ENCODE results near the gene MYL12B. TPM values are rescaled to one million over a fixed set of nuclear protein-coding genes. Genes with fewer than 3 reads are reported as not detected.

MYL12B gene
- total RNA-seq, 1 donor from 2014 or later: 230 TPM

GRCh38 chr18:3256693-3257626 is 5.0 kb upstream of the MYL12B start:
- H3K9me3 Mint-ChIP-seq (ENCODE audit: unreplicated experiment): no peaks in the 10 kb centered on the region
- peaks cover 56% of the 10 kb centered on the region for H3K36me3 Mint-ChIP-seq (ENCODE audit: unreplicated experiment)
- H3K27ac Mint-ChIP-seq (ENCODE audit: unreplicated experiment): peak overlapping the region; percentile 67
- H3K27me3 Mint-ChIP-seq (ENCODE audit: unreplicated experiment): no peaks in the 10 kb centered on the region
- H3K4me3 Mint-ChIP-seq (ENCODE audit: unreplicated experiment): no peak overlapping the region
- no peak for DNase-seq (ENCODE audit: extremely low spot score, unreplicated experiment)
- H3K4me1 Mint-ChIP-seq (ENCODE audit: unreplicated experiment): peaks cover 67% of the 10 kb centered on the region
- no peak for TF ChIP-seq CTCF (IDR thresholded peaks at IDR 0.05)

DNA sequence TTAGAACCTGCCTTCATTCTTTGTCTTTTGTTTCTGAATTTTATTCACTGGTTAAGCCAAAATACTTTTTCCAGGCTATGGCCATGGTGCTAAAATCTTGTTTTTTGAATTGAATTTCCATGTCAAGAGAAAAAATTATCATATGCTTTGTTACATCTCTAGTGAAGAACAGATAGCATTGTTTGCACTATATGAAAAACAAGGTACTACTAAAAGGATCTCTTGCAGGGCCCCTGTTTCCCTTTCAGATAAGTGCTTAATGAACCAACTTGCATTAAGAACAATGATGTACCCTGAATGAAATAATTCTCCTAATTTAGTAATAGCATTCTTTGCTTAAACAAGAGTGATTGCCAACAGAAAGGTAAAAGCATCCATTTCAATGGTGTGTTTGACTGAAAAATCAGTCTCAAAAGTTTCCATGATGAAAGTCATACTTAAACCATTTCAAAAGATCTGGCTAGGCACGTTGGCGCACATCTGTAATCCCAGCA is 4.3 kb upstream of the MYL12B start:
- H3K27ac Mint-ChIP-seq (ENCODE audit: unreplicated experiment): peak overlapping the region; percentile 67
- peaks cover 53% of the 10 kb centered on the region for H3K36me3 Mint-ChIP-seq (ENCODE audit: unreplicated experiment)
- H3K27me3 Mint-ChIP-seq (ENCODE audit: unreplicated experiment): no peaks in the 10 kb centered on the region
- DNase-seq (ENCODE audit: extremely low spot score, unreplicated experiment): no peak
- H3K4me1 Mint-ChIP-seq (ENCODE audit: unreplicated experiment): peaks cover 60% of the 10 kb centered on the region
- no peak overlapping the region for H3K4me3 Mint-ChIP-seq (ENCODE audit: unreplicated experiment)
- TF ChIP-seq CTCF (IDR thresholded peaks at IDR 0.05): no peak
- no peaks in the 10 kb centered on the region for H3K9me3 Mint-ChIP-seq (ENCODE audit: unreplicated experiment)

DNA sequence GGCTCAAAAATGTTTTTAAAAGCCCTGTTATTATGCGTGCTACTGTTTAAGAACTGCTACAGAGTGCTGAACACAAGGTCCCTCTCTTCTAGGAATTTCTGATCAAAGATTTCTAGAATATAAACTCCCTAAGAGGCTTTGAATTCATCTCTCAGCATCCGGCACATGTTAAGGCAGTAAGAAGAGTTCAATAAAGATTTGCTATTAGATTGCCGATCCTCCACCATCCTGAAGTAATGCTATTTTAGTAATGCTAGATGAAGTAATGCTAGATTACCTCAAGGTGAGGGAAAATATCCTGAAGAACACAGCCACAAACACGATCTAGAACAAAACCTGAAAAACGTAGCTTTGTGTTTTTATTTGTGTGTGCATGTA is 949 bp upstream of the MYL12B start:
- Mint-ChIP-seq H3K27me3 (ENCODE audit: unreplicated experiment) (no peaks in the 10 kb centered on the region), H3K36me3 (ENCODE audit: unreplicated experiment) (peaks cover 24% of the 10 kb centered on the region), H3K4me1 (ENCODE audit: unreplicated experiment) (peaks cover 67% of the 10 kb centered on the region), H3K4me3 (ENCODE audit: unreplicated experiment) (peak overlapping the region; percentile 87), H3K9me3 (ENCODE audit: unreplicated experiment) (no peaks in the 10 kb centered on the region), H3K27ac (ENCODE audit: unreplicated experiment) (peak overlapping the region; percentile 97)
- no peak for TF ChIP-seq CTCF (IDR thresholded peaks at IDR 0.05)
- DNase-seq (ENCODE audit: extremely low spot score, unreplicated experiment): no peak

DNA sequence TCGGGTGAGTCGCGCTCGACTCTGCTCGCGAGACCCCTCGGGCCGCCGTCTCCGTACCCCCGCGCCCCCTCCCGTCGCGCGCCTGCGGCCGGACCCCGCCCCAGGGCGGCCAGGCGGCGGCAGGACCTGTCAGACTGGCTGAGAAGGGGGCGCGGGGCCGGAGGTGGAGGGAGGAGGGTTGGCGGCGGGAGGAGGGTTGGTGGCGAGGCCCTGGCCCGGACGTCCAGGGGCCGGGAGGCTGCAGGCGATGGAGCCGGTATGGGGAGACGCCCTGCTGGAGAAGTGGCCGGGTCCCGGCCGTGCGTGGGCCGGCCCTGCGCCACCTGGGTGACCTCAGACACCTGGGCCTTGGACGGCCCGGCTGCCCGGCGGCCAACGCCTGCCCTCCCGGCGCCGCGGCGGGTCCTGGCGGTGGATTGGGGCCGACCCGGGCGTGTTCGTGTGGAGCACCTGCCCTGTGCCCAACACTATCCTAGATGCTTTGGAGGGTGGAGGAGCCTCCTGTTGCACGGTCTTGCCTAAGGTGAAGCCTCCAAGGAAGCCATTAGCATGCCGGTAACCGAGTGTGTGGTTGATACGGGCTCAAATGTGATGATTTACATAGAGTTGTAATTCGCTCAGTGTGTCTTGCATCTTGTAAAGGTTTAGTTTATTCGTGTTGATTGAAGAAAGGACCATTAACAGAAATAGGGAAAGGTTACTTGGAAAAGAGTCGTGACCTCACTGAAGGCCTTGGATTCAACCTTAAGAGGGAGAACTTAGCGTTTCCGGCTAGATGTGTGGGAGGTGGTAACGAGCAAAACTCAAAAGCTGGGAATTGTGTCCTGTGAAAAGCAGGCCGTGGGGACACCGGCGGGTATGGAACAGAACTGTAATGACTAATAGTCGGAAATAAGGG is 550 bp downstream of the MYL12B start:
- peak overlapping the region; percentile 91 for H3K4me3 Mint-ChIP-seq (ENCODE audit: unreplicated experiment)
- no peak for TF ChIP-seq CTCF (IDR thresholded peaks at IDR 0.05)
- H3K27ac Mint-ChIP-seq (ENCODE audit: unreplicated experiment): peak overlapping the region; percentile 83
- H3K4me1 Mint-ChIP-seq (ENCODE audit: unreplicated experiment): peaks cover 64% of the 10 kb centered on the region
- DNase-seq (ENCODE audit: extremely low spot score, unreplicated experiment): no peak
- peaks cover 16% of the 10 kb centered on the region for H3K36me3 Mint-ChIP-seq (ENCODE audit: unreplicated experiment)
- no peaks in the 10 kb centered on the region for H3K9me3 Mint-ChIP-seq (ENCODE audit: unreplicated experiment)
- no peaks in the 10 kb centered on the region for H3K27me3 Mint-ChIP-seq (ENCODE audit: unreplicated experiment)

All from osteocyte (in vitro differentiated cells).